ENCODE results near the gene FBXL13.
"Not testable (repeated sequence)": the region's sequence is repeated elsewhere in the genome, so short reads cannot be mapped to it uniquely, and the experiment has no call there.

Gene FBXL13

GRCh38 chr7:103078226-103078625 is 3.6 kb upstream of the FBXL13 start:
- not testable (repeated sequence) for DNase-seq

- DNase-seq = no peak
Measured at GRCh38 chr7:103077318-103077717, 2.7 kb upstream of the FBXL13 start.

- DNase-seq = no peak
Measured at GRCh38 chr7:103076764-103077163, 2.2 kb upstream of the FBXL13 start.

GRCh38 chr7:103075337-103075918 is 832 bp upstream of the FBXL13 start:
- DNase-seq = no peak

- DNase-seq = no peak
Measured at GRCh38 chr7:103073989-103074518, 542 bp downstream of the FBXL13 start.

- DNase-seq = no peak
Measured at GRCh38 chr7:103071000-103071399, 3.6 kb downstream of the FBXL13 start.

GRCh38 chr7:103068414-103069403 is 5.9 kb downstream of the FBXL13 start:
- no peak for DNase-seq

- DNase-seq = no peak
Measured at GRCh38 chr7:103065667-103066066, 8.9 kb downstream of the FBXL13 start.

GRCh38 chr7:103063895-103064294 is 10.7 kb downstream of the FBXL13 start:
- DNase-seq = no peak

- no peak for DNase-seq
Measured at GRCh38 chr7:103059471-103059870, 15.1 kb downstream of the FBXL13 start.

- DNase-seq = no peak
Measured at GRCh38 chr7:103058122-103058521, 16.5 kb downstream of the FBXL13 start.

- not testable (repeated sequence) for DNase-seq
Measured at GRCh38 chr7:103056006-103056405, 18.6 kb downstream of the FBXL13 start.

GRCh38 chr7:103051519-103051918 is 23.1 kb downstream of the FBXL13 start:
- DNase-seq = no peak

- DNase-seq = no peak
Measured at GRCh38 chr7:103048833-103049232, 25.8 kb downstream of the FBXL13 start.

GRCh38 chr7:103041815-103042214 is 32.8 kb downstream of the FBXL13 start:
- DNase-seq = not testable (repeated sequence)

GRCh38 chr7:103037823-103038739 is 36.5 kb downstream of the FBXL13 start:
- not testable (repeated sequence) for DNase-seq

- DNase-seq = no peak
Measured at GRCh38 chr7:103037476-103037822, 37.1 kb downstream of the FBXL13 start.

GRCh38 chr7:103034318-103034717 is 40.3 kb downstream of the FBXL13 start:
- DNase-seq = not testable (repeated sequence)

- no peak for DNase-seq
Measured at GRCh38 chr7:103031781-103032180, 42.8 kb downstream of the FBXL13 start.

GRCh38 chr7:103031024-103031423 is 43.6 kb downstream of the FBXL13 start:
- no peak for DNase-seq

GRCh38 chr7:103025341-103025740 is 49.3 kb downstream of the FBXL13 start:
- peak; percentile 1 for DNase-seq

- DNase-seq = not testable (repeated sequence)
Measured at GRCh38 chr7:103023578-103023977, 51.0 kb downstream of the FBXL13 start.

- not testable (repeated sequence) for DNase-seq
Measured at GRCh38 chr7:103021490-103021889, 53.1 kb downstream of the FBXL13 start.

All from KG1 (cell line).